Tibial nerve (tissue), 4 donors: ENCODE data around the gene SCLT1. TPM values are rescaled to one million over a fixed set of nuclear protein-coding genes. Genes with fewer than 3 reads are reported as not detected.

Experiments
- DNase-seq, 2 donors: peaks; one replicate each; pipeline ENCODE4 v3.0.0-alpha.2; 2019; ENCODE audit warnings: low spot score in 2 of 2
- H3K27ac ChIP-seq, 4 donors: fragments of 200-600 bp; sonication (generic) in 3 of 4; one replicate each; pipeline ENCODE4 v1.5.1; 2017 to 2019; ENCODE audit warnings: mild to moderate bottlenecking in 1 of 4
- H3K27me3 ChIP-seq, 2 donors: fragments of 200-600 bp; sonication (generic) in 1 of 2; one replicate each; pipeline versions ENCODE4 v1.5.1 to v1.6.0; 2017 to 2019
- H3K36me3 ChIP-seq, 3 donors: fragments of 200-600 bp; sonication (generic); one replicate each; pipeline ENCODE4 v1.5.1; 2018 to 2019
- H3K4me1 ChIP-seq, 4 donors: fragments of 200-600 bp; sonication (generic) in 3 of 4; one replicate each; pipeline ENCODE4 v1.5.1; 2017 to 2019
- H3K4me3 ChIP-seq, 4 donors: fragments of 200-600 bp; sonication (generic) in 3 of 4; one replicate each; pipeline ENCODE4 v1.5.1; 2017 to 2019; ENCODE audit warnings: mild to moderate bottlenecking in 1 of 4, moderate library complexity in 1 of 4
- H3K9me3 ChIP-seq, 4 donors: fragments of 200-600 bp; sonication (generic) in 3 of 4; one replicate each; pipeline ENCODE4 v1.5.1; 2017 to 2019
- CTCF ChIP-seq, 5 experiments: fragments of 200-600 bp in 3 of 5; fragments of 450-650 bp in 2 of 5; sonication (generic) in 3 of 5; IDR thresholded peaks; one replicate each; pipeline ENCODE4 v1.5.1; 2016 to 2019; ENCODE audit warnings: antibody characterized with exemption in 5 of 5, mild to moderate bottlenecking in 3 of 5, moderate library complexity in 2 of 5
- EP300 ChIP-seq, 2 donors: sonication (generic); formaldehyde crosslinking; IDR thresholded peaks; one replicate each; pipeline ENCODE4 v1.6.1; 2017; ENCODE audit warnings: antibody characterized with exemption in 2 of 2, mild to moderate bottlenecking in 1 of 2
- POLR2A ChIP-seq, 2 donors: fragments of 450-650 bp; IDR thresholded peaks; one replicate each; pipeline ENCODE4 v1.6.1; 2017; ENCODE audit warnings: antibody characterized with exemption in 2 of 2, mild to moderate bottlenecking in 2 of 2, moderate library complexity in 2 of 2
- WGBS, 2 donors: methylation state at CpG; one replicate each; pipeline ENCODE4 v1.1.5; 2018; 5-methylcytosine and 5-hydroxymethylcytosine counted together
- small RNA-seq: library from RNA; depleted of rRNA; stranded (forward); fragments of <200 nt; gene quantifications from one replicate; pipeline ENCODE3, GENCODE V24; 2016
- total RNA-seq, 4 donors: library from RNA; depleted of rRNA; stranded (reverse); fragments of >200 nt; gene quantifications; one replicate each; pipeline ENCODE4 v1.1.0, GENCODE V29; 2016

Gene SCLT1
- total RNA-seq, 4 donors from 2014 or later = 9.2 to 28.8 (median 18.6) TPM

- WGBS, 2 donors = 94 to 98% methylated on average over 3 of the region's 3 CpGs
- H3K4me1 ChIP-seq = peaks cover 0 to 55% (median 3%) of the 10 kb centered on the region in 4 donors
- peaks cover 0 to 39% (median 5%) of the 10 kb centered on the region in 3 donors for H3K36me3 ChIP-seq
- DNase-seq = no peak
- no peak overlapping the region for H3K4me3 ChIP-seq
- H3K9me3 ChIP-seq = no peaks in the 10 kb centered on the region
- H3K27ac ChIP-seq = no peak overlapping the region
- no peaks in the 10 kb centered on the region for H3K27me3 ChIP-seq
- TF ChIP-seq EP300 (IDR thresholded peaks at IDR 0.05) = no peak
- TF ChIP-seq CTCF (IDR thresholded peaks at IDR 0.05) = no peak
- TF ChIP-seq POLR2A (IDR thresholded peaks at IDR 0.05) = no peak
Measured at GRCh38 chr4:128837679-128838078, 255.7 kb downstream of the SCLT1 start.

- Histone ChIP-seq H3K4me1 (peaks cover 0 to 53% (median 3%) of the 10 kb centered on the region in 4 donors), H3K27ac (no peak overlapping the region)
- WGBS, 2 donors = 80 to 86% methylated on average over 2 of the region's 2 CpGs
Measured at GRCh38 chr4:128837198-128837597, 256.1 kb downstream of the SCLT1 start.

GRCh38 chr4:128835498-128836222 lies 257.7 kb downstream of the SCLT1 start:
- Histone ChIP-seq H3K27ac (peak overlapping the region in 1 of 4 donors; percentile 54), H3K4me3 (no peak overlapping the region), H3K4me1 (peaks cover 4 to 56% (median 17%) of the 10 kb centered on the region in 4 donors), H3K27me3 (no peaks in the 10 kb centered on the region), H3K36me3 (peaks cover 0 to 50% (median 5%) of the 10 kb centered on the region in 3 donors), H3K9me3 (no peaks in the 10 kb centered on the region)
- TF ChIP-seq EP300 (IDR thresholded peaks at IDR 0.05) (peak in 1 of 2 donors; percentile 62), POLR2A (IDR thresholded peaks at IDR 0.05) (no peak)
- DNase-seq = no peak
- WGBS, 2 donors = 81 to 83% methylated on average over 7 to 8 of the region's 8 CpGs

More at GRCh38 chr4:128837198-128837597, 256.1 kb downstream of the SCLT1 start:
- H3K27me3 ChIP-seq = no peaks in the 10 kb centered on the region
- TF ChIP-seq POLR2A (IDR thresholded peaks at IDR 0.05) (no peak), CTCF (IDR thresholded peaks at IDR 0.05) (no peak), EP300 (IDR thresholded peaks at IDR 0.05) (no peak)
- H3K9me3 ChIP-seq = no peaks in the 10 kb centered on the region
- no peak overlapping the region for H3K4me3 ChIP-seq
- DNase-seq = no peak
- peaks cover 0 to 44% (median 5%) of the 10 kb centered on the region in 3 donors for H3K36me3 ChIP-seq

Small RNA genes within 50 kb of the gene (small RNA-seq; reads per million reads assigned to genes)
- gene AC093826.2 = not detected

Other genes starting within 250 kb of the SCLT1 start
- 10 to 100 TPM in 2 of 4 donors, 1 to 10 TPM in 2; 3.3 to 12.1 (median 8.1) TPM for gene C4orf33, start 2.6 kb upstream of the SCLT1 start, total RNA-seq